Epithelial cell of prostate (primary cell): ENCODE data around the gene RPL39.
"Not testable (repeated sequence)": the region's sequence is repeated elsewhere in the genome, so short reads cannot be mapped to it uniquely, and the experiment has no call there.

Source experiments
- DNase-seq: peaks from one replicate; pipeline ENCODE4 v3.0.0-alpha.2; 2011; ENCODE audit warnings: low read depth, low spot score
- H3K27ac ChIP-seq: fragments of 450-650 bp; 2 replicates; pipeline ENCODE4 v1.5.1; 2017; ENCODE audit warnings: mild to moderate bottlenecking

The RPL39 gene

GRCh38 chrX:119763836-119764387 is 27.5 kb downstream of the RPL39 start:
- no peak overlapping the region for H3K27ac ChIP-seq
- no peak for DNase-seq

- DNase-seq = no peak
- no peak overlapping the region for H3K27ac ChIP-seq
These were observed 28.2 kb downstream of the RPL39 start for GRCh38 chrX:119763181-119763580.

GRCh38 chrX:119762718-119763117 is 28.7 kb downstream of the RPL39 start:
- H3K27ac ChIP-seq = no peak overlapping the region
- no peak for DNase-seq

- DNase-seq = no peak
- H3K27ac ChIP-seq = no peak overlapping the region
These were observed 31.2 kb downstream of the RPL39 start for GRCh38 chrX:119760026-119760877.

- no peak for DNase-seq
- H3K27ac ChIP-seq = no peak overlapping the region
These were observed 32.1 kb downstream of the RPL39 start for GRCh38 chrX:119759248-119759766.

- no peak overlapping the region for H3K27ac ChIP-seq
- no peak for DNase-seq
These were observed 32.6 kb downstream of the RPL39 start for GRCh38 chrX:119758731-119759247.

- no peak for DNase-seq
- no peak within 1 kb of the TSS for H3K27ac ChIP-seq
These were observed 33.3 kb downstream of the RPL39 start, which contains the start of gene SOWAHD for GRCh38 chrX:119757979-119758730. SOWAHD (plus strand) TSS chrX:119758588; CDS start chrX:119758668, 80 bp downstream.

GRCh38 chrX:119757646-119757978 is 33.8 kb downstream of the RPL39 start:
- DNase-seq = no peak
- no peak overlapping the region for H3K27ac ChIP-seq

- DNase-seq = no peak
- no peak overlapping the region for H3K27ac ChIP-seq
These were observed 34.3 kb downstream of the RPL39 start for GRCh38 chrX:119756926-119757635.

- H3K27ac ChIP-seq = no peak overlapping the region
- DNase-seq = no peak
These were observed 35.4 kb downstream of the RPL39 start for GRCh38 chrX:119755981-119756533.

- H3K27ac ChIP-seq = no peak overlapping the region
- no peak for DNase-seq
These were observed 37.7 kb downstream of the RPL39 start for GRCh38 chrX:119753639-119754257.

GRCh38 chrX:119753001-119753400 is 38.4 kb downstream of the RPL39 start:
- no peak overlapping the region for H3K27ac ChIP-seq

GRCh38 chrX:119750751-119751150 is 40.7 kb downstream of the RPL39 start:
- not testable (repeated sequence) for DNase-seq, H3K27ac ChIP-seq

More at GRCh38 chrX:119753001-119753400, 38.4 kb downstream of the RPL39 start:
- DNase-seq = no peak

- not testable (repeated sequence) for H3K27ac ChIP-seq, DNase-seq
These were observed 41.3 kb downstream of the RPL39 start for GRCh38 chrX:119750131-119750530.

GRCh38 chrX:119745283-119745848 is 46.1 kb downstream of the RPL39 start:
- no peak for DNase-seq
- no peak overlapping the region for H3K27ac ChIP-seq

GRCh38 chrX:119738742-119739141 is 52.7 kb downstream of the RPL39 start:
- no peak for DNase-seq
- H3K27ac ChIP-seq = no peak overlapping the region
